ENCODE results near the gene UBA6. TPM values are rescaled to one million over a fixed set of nuclear protein-coding genes. Genes with fewer than 3 reads are reported as not detected.

Gene UBA6
- total and polyA plus RNA-seq, 2 experiments from 2014 or later, result 38.8 to 61.9 TPM

DNA sequence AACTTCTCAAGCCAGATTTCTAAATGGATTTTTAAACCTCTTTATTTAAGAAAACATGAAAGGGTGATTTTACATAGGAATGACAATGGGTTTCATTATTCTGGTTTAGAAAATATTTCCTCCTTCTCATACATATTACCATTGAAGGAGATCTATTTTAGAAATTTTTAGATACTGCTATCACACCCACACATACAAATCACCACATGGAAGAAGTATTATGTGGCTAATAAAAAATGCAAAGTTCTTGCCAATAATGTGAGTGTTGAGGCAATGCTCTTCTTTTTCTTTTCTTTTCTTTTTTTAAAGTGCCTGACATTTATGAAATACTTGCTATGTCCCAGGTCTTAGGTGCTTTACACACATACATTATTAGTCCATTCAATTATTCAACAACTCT is 135.7 kb downstream of the UBA6 start:
- Histone ChIP-seq H3K36me3 (ENCODE audit: low read depth) (no peaks in the 10 kb centered on the region), H3K9me3 (ENCODE audit: low read depth) (no peaks in the 10 kb centered on the region), H4K20me1 (ENCODE audit: insufficient read depth) (no peaks in the 10 kb centered on the region), H3K4me1 (ENCODE audit: insufficient read depth) (peaks cover 10% of the 10 kb centered on the region), H2AFZ (no peak overlapping the region), H3K4me2 (ENCODE audit: unreplicated experiment) (peak overlapping the region; percentile 6), H3K9me2 (ENCODE audit: insufficient read depth) (no peaks in the 10 kb centered on the region), H3K9ac (no peak overlapping the region), H3K27me3 (replicated peaks; ENCODE audit: insufficient read depth) (no peaks in the 10 kb centered on the region), H3K79me2 (ENCODE audit: insufficient read depth) (no peaks in the 10 kb centered on the region), H3K27ac (no peak overlapping the region), H3K4me3 (no peak overlapping the region), H3F3A (ENCODE audit: insufficient read depth) (0 out of 2 replicates have a peak, but pooled peaks cover 3% of the 10 kb centered on the region)
- DNase-seq, result peak; percentile 65
- TF ChIP-seq EZH2phosphoT487 (IDR thresholded peaks at IDR 0.05; ENCODE audit: insufficient read depth, low read depth) (no peak), EZH2 (IDR thresholded peaks at IDR 0.05; ENCODE audit: insufficient read depth, poor library complexity, severe bottlenecking) (no peak)
- in situ Hi-C loops (cut with MboI), result no loop called here

Small RNA genes within 50 kb of the gene (small RNA-seq; reads per million reads assigned to genes)
- gene AC096720.1 (ENCODE audit: low read depth, low replicate concordance) (not detected), gene RF00091 (ENCODE audit: low read depth, low replicate concordance) (not detected)

Other genes with a start within 250 kb of the UBA6 start
- gene CENPC, start 155.7 kb downstream of the UBA6 start, total RNA-seq (2014; rRNA removed; shearing (Covaris generic)), result 6.6 and 11.3 TPM in 2 replicates
- gene CENPC, start 155.7 kb downstream of the UBA6 start, polyA plus RNA-seq (2016; fragmentation: Nextera tagmentation; extraction: Ambion mirVana), result 8.4 and 10.1 TPM in 2 replicates
- gene STAP1, start 142.4 kb downstream of the UBA6 start, total RNA-seq (2014; rRNA removed; shearing (Covaris generic)), result not detected in 2 replicates
- not detected in 2 replicates for gene STAP1, start 142.4 kb downstream of the UBA6 start, polyA plus RNA-seq (2016; fragmentation: Nextera tagmentation; extraction: Ambion mirVana)
- not detected in 2 replicates for gene GNRHR, start 53.2 kb upstream of the UBA6 start, total RNA-seq (2014; rRNA removed; shearing (Covaris generic))
- gene GNRHR, start 53.2 kb upstream of the UBA6 start, polyA plus RNA-seq (2016; fragmentation: Nextera tagmentation; extraction: Ambion mirVana), result 0.08 TPM in 1 of 2 replicates, not detected in the other
- gene TMPRSS11D, start 182.8 kb upstream of the UBA6 start, total RNA-seq (2014; rRNA removed; shearing (Covaris generic)), result not detected in 2 replicates
- gene TMPRSS11D, start 182.8 kb upstream of the UBA6 start, polyA plus RNA-seq (2016; fragmentation: Nextera tagmentation; extraction: Ambion mirVana), result not detected in 2 replicates